Medulla oblongata (tissue), 1 donor: ENCODE data around the gene SEC14L6.
A peak's percentile ranks its signal among the peaks of the same experiment; 100 is the strongest.
"Not testable (repeated sequence)": the region's sequence is repeated elsewhere in the genome, so short reads cannot be mapped to it uniquely, and the experiment has no call there.

ENCODE experiments used
- DNase-seq: peaks from one replicate; pipeline ENCODE4 v3.0.0-alpha.2; 2015; ENCODE audit errors: extremely low spot score

The SEC14L6 gene

DNA sequence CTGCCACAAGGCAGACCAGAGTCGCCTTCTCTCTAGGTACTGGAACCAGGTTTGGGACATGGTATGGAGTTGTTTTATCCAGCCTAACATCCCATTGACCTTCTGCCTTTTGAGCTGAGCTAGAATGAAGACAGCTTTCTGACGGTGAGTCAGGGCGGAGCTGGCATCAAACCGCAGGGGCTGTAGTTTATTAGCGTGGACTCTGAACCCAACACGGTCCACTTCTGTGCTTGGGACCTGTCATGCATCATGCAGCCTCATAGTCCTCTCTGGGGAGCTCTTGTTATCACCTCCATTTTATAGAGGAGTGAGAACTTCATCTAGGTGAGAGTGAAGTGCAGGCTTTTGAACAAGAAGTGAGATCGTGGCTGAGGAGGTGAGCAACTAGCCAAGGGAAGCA lies 19.6 kb upstream of the SEC14L6 start:
- DNase-seq, result no peak

DNA sequence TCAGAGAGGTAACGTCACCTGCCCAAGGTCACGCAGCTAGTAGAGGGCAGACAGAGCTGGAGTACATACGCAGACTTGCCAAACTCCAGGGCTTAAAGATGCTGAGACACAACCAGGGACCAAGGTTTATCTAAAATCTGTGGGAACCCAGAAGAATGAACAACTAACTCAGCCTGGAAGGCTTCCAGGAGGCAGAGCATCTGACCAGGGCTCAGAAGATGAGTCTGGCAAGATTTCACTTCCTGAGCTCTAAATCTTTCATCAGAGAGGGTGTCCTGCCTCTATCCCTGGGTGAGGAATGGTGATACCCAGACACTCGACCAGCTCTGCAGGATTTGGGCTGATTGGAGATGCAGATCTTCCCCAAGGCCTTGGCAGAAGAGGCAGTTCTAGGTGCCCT lies 18.8 kb upstream of the SEC14L6 start:
- peak; percentile 41 for DNase-seq

DNA sequence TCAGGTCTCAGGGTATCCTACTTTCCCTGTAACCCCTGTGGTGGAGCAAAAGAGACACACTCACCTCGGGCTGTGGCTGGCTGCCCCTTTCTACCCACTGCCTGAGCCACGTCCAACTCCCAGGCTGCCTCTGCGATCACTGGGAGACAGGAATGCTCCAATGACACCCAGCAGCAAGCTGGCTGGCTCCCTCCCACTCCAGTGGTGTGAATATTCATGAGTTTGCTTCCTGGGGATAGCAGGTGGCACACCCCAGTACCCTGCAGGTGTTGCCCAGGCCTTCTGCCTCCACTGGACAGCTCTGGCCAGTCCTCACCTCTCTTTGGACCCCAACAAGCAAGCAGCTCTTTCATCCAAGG lies 18.2 kb upstream of the SEC14L6 start:
- no peak for DNase-seq

DNA sequence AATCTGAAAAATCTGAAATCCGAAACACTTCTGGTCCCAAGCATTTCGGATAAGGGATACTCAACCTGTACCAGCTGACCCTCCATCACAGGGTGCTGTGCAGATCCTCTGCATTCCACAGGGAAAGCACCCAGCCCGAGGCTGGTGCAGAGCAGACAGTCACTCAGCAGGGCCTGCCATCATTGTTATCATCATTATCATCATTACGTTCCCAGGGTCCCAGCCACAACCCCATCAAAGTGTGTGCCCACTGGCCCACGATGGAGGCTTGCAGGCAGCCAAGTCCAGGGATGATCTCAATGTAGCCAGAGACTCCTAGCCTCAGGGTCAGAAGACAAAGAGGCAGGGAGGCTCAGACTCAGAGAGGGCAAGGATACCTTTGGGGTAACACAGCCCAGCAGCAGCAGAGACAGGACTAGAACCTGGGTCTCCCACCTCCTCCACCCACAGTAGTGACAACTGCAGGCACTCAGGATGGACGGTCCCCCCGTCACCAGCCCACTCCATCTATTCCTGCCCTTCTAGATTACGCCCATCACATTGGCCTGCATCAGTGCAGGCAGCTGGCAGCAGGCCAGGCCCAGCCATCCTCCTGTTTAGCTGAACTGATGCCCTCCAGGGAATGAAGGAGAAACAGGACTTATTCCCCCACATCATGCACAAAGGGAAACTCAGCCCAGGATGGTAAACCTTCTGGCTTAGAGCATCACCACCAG lies 17.7 kb upstream of the SEC14L6 start:
- no peak for DNase-seq

DNA sequence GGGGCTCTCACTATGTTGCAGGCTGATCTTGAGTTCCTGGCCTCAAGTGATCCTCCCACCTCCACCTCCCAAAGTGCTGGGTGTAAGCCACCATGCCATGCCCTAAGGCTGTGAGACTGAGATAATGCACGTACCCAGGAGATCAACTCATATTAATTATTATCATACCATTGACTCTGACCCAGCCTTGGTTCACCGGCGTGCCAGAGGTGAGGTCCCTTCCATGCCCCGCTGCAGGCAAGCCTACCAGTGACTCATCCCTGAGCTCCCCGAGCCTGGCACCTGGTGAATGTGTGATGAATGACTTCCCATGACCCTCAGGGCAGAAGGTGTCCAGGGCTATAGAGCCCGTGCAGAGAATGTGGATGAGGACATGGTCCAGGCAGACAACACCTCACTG lies 15.8 kb upstream of the SEC14L6 start:
- DNase-seq, result no peak

DNA sequence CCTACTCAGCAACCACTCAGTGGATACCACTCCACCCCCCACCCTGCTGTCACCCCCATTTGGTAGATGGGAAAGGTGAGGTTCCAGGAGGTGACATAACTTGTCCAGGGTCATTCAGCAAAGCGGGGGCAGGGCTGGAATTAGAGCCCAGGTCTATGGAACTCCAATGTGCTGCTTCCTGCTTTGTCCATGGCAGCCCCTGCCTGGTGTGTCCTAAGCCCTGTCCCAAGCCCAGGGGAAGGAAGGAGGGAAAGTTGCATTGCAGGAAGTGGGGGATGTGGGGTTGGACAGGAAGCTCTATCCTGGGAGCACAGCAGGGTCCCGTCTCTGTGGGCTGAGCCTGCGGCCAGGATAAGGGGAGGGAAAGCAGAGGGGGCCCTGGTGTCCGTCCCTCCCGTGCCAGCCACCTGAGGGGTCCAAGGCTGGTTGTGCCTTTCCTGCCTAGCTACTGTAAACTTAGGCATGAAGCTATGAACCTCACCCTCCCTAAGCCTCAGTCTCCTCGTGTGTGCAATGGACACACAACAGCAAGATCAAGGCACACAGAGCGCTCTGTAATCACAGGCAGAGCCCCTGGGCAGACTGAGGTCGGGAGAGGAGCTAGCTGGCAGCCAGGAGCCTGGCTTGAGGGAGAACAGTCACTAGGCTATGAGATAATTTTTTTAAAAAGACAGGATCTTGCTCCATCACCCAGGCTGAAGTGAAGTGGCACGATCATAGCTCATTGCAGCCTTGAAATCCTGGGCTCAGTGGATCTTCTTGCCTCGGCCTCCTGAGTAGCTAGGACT lies 15.1 kb upstream of the SEC14L6 start:
- no peak for DNase-seq

DNA sequence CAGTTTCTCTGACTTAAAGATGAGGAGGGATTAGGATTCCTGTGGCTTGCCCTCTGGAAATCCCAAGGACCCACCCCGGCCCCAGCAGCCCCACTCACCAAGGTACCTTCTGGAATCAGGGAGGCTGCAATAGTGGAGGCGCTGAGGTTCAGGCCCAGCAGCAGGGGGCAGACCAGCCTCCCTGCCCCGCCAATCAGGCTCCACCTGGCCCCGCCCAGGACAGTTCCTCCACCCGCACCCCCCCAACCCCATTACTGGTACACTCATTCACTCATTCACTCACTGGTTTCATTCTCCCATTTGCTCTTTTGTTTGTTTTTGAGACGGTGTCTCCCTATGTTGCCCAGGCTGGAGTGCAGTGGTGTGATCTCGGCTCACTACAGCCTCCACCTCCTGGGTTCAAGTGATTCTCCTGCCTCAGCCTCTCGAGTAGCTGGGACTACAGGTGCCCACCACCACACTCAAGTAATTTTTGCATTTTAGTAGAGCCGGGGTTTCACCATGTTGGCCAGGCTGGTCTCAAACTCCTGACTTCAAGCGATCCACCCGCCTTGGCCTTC lies 14.2 kb upstream of the SEC14L6 start:
- DNase-seq, result not testable (repeated sequence)

DNA sequence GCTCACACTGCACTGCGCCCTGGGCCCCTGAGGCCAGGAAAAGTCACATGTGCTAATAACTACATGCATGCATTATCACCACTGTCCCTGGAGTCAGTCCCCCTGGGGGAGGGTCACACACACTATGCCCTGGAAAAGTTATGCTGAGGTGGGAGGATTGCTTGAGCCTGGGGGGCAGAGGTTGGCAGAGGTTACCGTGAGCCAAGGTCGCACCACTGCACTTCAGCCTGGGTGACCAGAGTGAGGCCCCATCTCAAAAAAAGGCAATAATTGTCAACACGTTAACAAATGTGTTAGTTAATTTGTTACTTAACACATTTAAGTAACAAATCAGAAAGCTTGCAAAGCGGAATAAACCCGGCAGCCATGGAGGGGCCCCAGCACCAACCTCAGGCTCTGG lies 13.3 kb upstream of the SEC14L6 start:
- DNase-seq, result no peak

DNA sequence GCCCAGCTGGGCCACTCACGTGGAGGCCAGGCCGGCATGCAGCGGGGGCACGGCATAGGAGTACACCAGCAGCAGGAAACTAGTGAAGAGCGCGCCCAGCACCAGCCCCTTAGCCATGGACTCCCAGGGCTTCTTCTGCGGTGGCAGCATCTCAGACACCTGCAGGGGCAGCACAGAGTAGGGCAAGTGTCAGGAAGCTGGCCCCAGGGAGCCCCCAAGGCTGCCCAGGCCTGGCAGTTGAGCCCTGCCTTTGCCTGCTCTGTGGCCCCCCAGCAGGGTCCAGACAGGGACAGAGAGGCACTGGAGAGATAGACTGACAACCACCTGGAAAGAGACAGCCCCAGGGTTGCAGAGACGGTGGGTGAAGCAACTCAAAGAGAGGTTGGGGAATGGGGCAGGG lies 10.7 kb upstream of the SEC14L6 start:
- no peak for DNase-seq

DNA sequence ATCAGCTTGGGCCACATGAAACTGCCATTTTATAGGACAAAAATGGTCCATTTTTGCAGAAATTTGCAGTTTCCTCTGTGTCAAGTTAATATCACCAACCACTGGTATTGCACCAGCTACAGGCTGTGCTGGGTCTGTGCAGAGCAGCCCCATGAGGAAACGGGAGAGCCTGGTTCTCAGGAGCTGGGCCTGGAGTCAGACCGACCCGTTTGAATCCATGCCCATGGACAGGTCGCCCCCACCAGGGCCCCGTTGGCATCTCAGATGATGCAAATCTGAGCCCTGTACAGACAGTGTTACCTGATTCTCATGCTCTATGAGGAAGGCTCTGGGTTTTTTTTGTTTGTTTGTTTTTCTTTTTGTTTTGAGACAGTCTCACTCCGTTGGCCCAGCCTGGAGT lies 9.8 kb upstream of the SEC14L6 start:
- no peak for DNase-seq

DNA sequence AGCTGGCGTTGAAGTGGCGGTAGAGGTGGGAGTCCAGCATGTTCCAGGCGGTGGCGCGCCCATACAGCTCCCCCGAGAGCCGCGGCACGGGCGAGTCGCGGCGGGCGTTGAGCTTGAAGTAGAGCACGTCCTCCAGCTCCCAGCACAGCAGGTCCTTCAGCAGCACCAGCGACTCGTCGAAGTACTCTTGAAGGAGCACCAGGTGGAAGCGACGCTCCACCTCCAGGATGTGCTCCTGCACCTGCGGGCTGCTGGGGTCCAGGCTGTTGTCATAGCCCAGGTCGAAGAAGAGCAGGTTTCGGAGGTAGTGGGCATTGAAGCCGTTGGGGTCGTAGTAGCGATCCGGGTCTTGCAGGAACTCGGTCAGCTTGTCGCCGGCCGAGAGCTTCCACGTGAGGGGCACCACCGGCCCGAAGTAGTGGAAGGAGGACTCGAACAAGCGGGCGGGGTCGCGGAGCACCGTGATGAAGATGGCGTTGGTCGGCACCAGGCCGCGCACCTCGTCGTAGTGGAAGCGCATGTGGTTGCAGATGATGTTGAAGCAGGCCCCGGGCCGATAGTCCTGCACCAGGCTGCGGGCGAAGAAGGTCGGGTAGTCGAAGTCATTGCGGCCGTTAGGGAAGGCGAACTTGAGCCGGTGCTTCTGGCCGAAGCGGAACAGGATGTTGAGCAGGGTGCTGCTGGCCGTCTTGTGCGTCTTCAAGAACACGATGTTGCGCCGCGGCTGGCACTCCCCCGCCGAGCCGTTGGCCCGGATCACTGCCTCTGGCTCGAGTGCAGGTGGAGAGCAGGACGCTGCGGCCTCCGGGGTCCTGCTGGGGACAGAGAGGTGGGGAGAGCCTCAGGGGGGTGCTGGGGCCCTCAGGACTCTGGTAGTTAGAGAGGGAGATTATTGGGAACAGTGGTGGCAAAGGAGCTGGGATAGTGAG lies 9.0 kb upstream of the SEC14L6 start:
- DNase-seq, result no peak

DNA sequence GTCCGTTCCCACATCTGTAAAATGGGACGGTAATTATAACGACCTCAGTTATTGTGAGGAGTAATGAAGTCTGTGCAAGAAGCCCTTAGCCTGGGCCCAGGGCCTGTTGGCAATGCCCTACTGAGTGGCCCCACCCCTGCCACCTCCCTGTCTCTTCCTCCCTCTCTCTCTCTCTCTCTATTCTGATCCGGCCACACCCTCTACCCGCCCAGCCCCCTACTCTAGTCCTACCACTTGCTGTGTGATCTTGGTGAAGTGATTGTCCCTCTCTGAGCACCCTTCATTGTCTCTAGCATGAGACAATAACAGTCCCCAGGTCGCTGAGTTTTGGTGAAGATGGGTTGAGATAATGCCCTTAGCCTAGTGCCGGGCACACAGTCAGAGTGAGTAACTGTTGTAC lies 7.4 kb upstream of the SEC14L6 start:
- no peak for DNase-seq

DNA sequence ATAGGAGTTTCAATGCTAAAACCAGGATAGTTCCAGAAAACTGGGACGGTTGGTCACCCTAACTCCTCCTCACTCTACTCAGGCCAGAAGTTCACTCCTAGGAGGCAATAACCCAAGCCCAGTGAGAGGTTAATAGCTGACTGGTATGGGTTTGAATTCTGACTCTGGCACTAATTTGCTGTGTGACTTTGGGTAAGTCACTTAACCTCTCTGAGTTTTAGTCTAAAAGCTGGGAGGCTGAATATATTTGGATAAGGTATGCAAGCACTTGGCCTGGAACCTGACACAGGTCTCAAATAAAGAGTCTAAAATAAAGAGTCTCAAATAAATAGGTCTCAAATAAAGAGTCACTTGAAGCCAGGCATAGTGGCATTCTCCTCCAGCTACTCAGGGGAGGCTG lies 6.2 kb upstream of the SEC14L6 start:
- DNase-seq, result no peak

DNA sequence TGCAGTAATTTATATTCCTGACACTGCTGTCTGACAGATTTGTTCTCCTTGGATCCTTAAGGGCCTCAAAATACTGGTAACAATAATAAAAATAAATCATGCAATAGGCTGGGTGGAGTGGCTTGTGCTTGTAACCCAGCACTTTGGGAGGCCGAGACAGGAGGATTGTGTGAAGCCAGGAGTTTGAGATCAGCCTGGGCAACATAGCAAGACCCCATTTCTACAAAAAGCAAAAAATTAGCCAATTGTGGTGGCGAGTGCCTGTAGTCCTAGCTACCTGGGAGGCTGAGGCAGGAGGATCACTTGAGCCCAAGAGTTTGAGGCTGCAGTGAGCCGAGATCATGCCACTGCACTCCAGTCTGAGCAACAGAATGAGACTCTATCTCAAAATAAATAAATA lies 5.3 kb upstream of the SEC14L6 start:
- not testable (repeated sequence) for DNase-seq

DNA sequence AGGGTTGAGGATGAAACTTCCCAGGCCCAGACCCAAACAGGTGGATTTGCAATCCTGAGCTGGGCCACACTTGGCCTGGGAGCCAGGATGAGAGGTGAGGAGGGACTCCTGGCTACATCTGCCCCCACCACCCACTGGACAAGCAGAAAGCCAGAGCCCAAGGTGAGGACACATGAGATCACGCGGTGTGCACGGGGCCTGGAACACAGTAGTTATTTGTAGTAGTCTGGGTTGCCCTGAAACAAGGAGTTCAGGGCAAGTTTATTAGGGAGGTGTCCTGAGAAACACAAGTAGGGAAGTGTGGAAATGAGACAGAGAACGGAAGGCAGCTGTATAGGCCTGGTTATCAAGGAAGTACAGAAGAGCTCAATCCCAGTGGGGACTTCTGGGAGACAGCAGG lies 647 bp upstream of the SEC14L6 start:
- no peak for DNase-seq

DNA sequence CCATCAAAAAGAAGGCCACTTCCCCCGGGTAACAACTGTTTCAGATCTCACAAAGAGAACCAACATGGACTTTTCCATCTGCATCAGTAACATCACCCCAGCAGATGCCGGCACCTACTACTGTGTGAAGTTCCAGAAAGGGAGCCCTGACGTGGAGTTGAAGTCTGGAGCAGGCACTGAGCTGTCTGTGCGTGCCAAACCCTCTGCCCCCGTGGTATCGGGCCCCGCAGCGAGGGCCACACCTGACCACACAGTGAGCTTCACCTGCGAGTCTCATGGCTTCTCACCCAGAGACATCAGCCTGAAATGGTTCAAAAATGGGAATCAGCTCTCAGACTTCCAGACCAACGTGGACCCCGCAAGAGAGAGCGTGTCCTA lies 3.7 kb downstream of the SEC14L6 start:
- DNase-seq, result no peak

DNA sequence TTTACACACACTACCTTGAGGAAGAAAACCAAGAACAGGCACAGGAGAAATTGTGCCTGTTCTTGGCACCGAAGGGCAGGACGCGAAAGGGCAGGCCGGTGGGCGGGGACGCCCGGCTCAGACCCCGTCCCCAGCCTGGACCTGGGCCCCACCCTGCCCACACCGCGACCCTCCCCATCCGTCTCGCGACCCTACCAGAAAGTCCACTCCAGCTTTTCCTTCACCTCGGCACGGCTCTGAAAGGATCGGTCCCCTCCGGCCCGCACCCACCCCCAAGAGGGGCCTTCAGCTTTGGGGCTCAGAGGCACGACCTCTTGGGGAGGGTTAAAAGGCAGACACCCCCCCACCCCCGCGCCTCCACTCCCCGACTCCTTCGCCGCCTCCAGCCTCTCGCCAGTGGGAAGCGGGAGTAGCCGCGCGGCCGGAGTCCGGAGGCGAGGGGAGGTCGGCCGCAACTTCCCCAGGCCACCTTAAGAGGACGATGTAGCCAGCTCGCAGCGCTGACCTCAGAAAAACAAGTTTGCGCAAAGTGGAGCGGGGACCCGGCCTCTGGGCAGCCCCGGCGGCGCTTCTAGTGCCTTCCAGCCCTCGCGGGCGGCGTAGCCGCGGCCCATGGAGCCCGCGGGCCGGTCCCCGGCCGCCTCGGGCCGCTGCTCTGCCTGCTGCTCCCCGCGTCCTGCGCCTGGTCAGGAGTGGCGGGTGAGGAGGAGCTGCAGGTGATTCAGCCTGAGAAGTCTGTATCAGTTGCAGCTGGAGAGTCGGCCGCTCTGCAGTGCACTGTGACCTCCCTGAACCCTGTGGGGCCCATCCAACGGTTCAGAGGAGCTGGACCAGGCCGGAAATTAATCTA lies 4.4 kb downstream of the SEC14L6 start:
- DNase-seq, result peak; percentile 4

DNA sequence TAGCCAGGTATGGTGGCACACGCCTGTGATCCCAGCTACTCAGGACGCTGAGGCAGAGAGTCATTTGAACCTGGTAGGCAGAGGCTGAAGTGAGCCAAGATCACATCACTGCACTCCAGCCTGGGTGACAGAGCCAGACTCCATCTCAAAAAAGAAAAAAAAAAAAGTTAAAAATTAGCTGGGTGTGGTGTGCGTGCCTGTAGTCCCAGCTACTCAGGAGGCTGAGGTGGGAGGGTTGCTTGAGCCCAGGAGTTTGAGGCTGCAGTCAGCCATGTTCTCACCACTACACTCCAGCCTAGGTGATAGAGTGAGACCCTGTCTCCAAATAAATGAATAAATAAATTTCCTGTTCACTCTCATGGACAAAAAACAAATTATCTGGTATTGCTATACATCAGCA lies 5.0 kb downstream of the SEC14L6 start:
- DNase-seq, result not testable (repeated sequence)

DNA sequence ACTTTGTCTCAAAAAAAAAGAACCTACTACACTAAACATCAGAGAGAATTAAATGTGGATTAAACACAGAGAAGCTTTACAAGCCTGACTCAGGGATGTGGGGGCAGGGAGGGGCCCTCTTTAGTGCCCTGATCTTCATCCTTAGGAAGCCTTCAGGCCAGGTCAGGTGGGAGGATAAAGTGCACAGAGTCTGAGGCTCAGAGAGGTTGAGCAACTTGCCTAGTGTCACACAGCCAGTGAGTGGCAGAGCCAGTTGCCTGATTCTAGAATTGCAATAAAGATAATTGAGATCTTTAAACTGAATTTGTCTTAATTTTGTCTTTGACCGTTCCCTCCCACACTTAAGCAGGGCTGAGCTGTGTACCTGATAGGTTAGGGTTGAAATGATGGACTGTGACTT lies 7.2 kb downstream of the SEC14L6 start:
- no peak for DNase-seq

DNA sequence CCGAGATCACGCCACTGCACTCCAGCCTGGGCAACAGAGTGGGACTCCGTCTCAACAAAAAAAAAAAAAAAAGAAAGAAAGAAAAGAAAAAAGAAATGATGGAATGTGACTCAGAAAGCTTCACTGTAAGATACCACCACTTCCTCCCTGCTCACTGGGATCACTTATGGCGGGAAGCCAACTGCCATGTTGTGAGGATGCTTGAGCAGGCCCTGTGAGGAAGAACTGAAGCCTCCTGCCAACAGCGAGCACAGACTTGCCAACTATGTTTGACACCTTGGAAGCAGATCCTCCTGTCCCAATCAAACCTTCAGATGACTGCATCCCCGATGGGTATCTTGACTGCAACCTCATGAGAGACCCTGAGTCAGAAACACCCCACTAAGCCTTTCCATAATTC lies 8.3 kb downstream of the SEC14L6 start:
- no peak for DNase-seq

DNA sequence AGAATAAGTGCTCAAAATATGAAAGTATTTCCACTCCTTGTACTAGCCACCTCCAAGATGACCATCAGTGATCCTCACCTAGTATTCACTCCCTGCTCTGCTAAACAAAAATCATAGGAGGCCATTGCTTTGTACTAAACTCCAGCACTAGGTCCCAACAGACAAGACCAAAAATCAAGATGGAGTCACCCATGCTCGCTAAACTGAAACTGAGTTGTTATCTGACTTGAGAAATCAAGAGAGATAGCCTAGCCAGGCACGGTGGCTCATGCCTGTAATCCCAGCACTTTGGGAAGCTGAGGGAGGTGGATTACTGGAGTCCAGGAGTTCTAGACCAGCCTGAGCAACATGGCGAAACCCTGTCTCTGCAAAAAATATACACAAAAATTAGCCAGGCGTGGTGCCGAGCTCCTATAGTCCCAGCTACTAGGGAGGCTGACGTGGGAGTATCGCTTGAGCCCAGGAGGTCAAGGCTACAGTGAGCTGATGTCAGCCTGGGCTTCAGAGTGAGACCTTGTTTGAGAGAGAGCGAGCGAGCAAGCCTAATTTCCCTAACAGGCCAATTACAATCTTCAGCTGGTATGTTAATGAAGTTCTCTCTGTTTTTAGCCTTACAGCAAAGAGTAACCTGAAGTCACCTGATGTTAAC lies 9.3 kb downstream of the SEC14L6 start:
- no peak for DNase-seq
